ACC112 (cell line): Measurements from ENCODE around the gene TMEM39B.
"Not testable (repeated sequence)": the region's sequence is repeated elsewhere in the genome, so short reads cannot be mapped to it uniquely, and the experiment has no call there.

ENCODE experiments used
- H2AFZ ChIP-seq: fragments of 200-600 bp; sonication (generic); one replicate; pipeline ENCODE4 v1.6.0; 2017; ENCODE audit warnings: antibody characterized with exemption, low read length; ENCODE audit not compliant: unreplicated experiment
- H3K27ac ChIP-seq: fragments of 200-600 bp; sonication (generic); 2 replicates; pipeline ENCODE4 v1.5.1; 2014; ENCODE audit warnings: low read depth, mild to moderate bottlenecking, antibody characterized with exemption, low read length, moderate library complexity
- H3K27me3 ChIP-seq: fragments of 200-600 bp; sonication (generic); 2 replicates; pipeline ENCODE4 v1.6.1; 2014; ENCODE audit warnings: mild to moderate bottlenecking, antibody characterized with exemption, low read length, moderate library complexity, mixed read lengths; ENCODE audit not compliant: insufficient read depth
- H3K36me3 ChIP-seq: fragments of 200-600 bp; sonication (generic); 2 replicates; pipeline ENCODE4 v1.6.1; 2016; ENCODE audit warnings: mild to moderate bottlenecking, antibody characterized with exemption, low read length, moderate library complexity, mixed read lengths; ENCODE audit not compliant: insufficient read depth
- H3K4me1 ChIP-seq: fragments of 200-600 bp; sonication (generic); one replicate; pipeline ENCODE4 v1.6.1; 2016; ENCODE audit warnings: low read length, mixed read lengths; ENCODE audit not compliant: insufficient read depth, unreplicated experiment, control insufficient read depth
- H3K4me3 ChIP-seq: fragments of 200-600 bp; sonication (generic); 2 replicates; pipeline ENCODE4 v1.5.1; 2014; ENCODE audit warnings: mild to moderate bottlenecking, low read depth, low read length
- H3K79me2 ChIP-seq: fragments of 200-600 bp; sonication (generic); one replicate; pipeline ENCODE4 v1.6.0; 2016; ENCODE audit warnings: low read length; ENCODE audit not compliant: control insufficient read depth, unreplicated experiment, insufficient read depth

The TMEM39B gene

GRCh38 chr1:32111789-32112188 lies 39.0 kb downstream of the TMEM39B start:
- Histone ChIP-seq H3K27ac (no peak overlapping the region), H2AFZ (no peak overlapping the region), H3K4me1 (peaks cover 15% of the 10 kb centered on the region), H3K27me3 (no peaks in the 10 kb centered on the region), H3K79me2 (peaks cover 86% of the 10 kb centered on the region), H3K4me3 (no peak overlapping the region), H3K36me3 (peaks cover 4% of the 10 kb centered on the region; the same call in 1 of the 2 replicates)

- Histone ChIP-seq H3K36me3 (peaks cover 6% of the 10 kb centered on the region; the same call in 1 of the 2 replicates), H3K27ac (no peak overlapping the region), H3K4me3 (no peak overlapping the region), H2AFZ (no peak overlapping the region), H3K27me3 (no peaks in the 10 kb centered on the region), H3K79me2 (peaks cover 96% of the 10 kb centered on the region), H3K4me1 (peaks cover 16% of the 10 kb centered on the region)
Measured at GRCh38 chr1:32112806-32113375, 40.2 kb downstream of the TMEM39B start.

DNA sequence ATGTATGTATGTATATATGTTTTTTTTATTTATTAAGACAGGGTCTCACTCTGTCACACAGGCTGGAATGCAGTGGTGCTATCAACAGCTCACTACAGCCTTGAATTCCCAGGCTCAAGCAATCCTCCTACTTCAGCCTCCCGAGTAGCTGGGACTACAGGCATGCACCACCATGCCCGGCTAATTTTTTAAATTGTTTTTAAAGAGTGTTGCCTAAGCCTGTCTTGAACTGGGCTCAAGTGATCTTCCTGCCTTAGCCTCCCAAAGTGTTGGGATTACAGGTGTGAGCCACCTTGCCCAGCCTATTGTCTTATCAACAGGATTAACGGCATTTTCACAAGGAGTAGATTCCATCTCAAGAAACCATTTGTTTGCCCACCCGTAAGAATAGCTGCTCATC lies 40.7 kb downstream of the TMEM39B start:
- not testable (repeated sequence) for H3K27me3 ChIP-seq, H3K36me3 ChIP-seq, H3K4me3 ChIP-seq, H2AFZ ChIP-seq, H3K27ac ChIP-seq
- Histone ChIP-seq H3K79me2 (peaks cover 96% of the 10 kb centered on the region), H3K4me1 (peaks cover 16% of the 10 kb centered on the region)

DNA sequence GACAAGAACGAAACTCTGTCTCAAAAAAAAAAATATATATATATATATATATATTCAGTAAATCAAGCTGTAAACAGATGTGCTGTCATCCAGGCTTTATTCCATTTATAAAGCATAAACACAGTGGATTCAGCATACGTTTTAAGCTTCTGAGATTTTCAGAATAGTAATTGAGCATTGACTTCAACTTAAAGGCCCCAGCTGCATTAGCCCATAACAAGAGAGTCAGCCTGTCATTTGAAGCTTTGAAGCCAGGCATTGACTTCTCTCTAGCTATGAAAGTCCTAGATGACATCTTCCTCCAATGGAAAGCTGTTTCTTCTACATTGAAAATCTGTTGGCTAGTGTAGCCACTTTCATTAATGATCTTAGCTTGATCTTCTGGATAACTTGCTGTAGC lies 41.7 kb downstream of the TMEM39B start:
- H3K36me3 ChIP-seq = peaks cover 6% of the 10 kb centered on the region; the same call in 1 of the 2 replicates
- no peak overlapping the region for H3K27ac ChIP-seq
- no peak overlapping the region for H3K4me3 ChIP-seq

GRCh38 chr1:32115496-32115895 lies 42.8 kb downstream of the TMEM39B start:
- Histone ChIP-seq H3K4me1 (peaks cover 16% of the 10 kb centered on the region), H3K27ac (peak overlapping the region; percentile 62), H3K79me2 (peaks cover 89% of the 10 kb centered on the region)

More for the DNA sequence above, 41.7 kb downstream of the TMEM39B start:
- Histone ChIP-seq H2AFZ (no peak overlapping the region), H3K27me3 (no peaks in the 10 kb centered on the region), H3K79me2 (peaks cover 93% of the 10 kb centered on the region), H3K4me1 (peaks cover 16% of the 10 kb centered on the region)

DNA sequence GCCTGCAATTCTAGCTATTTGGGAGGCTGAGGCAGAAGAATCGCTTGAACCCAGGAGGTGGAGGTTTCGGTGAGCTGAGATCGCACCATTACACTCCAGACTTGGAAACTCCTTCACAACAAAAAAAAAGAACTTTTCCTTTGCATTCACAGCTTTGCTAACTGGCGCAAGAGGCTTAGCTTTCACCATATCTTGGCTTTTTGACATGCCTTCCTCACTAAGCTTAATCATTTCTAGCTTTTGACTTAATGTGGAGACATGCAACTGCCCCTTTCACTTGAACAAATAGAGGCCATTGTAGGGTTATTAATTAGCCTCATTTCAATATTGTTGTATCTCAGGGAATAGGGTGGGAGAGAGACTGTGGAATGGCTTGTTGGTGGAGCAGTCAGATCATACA lies 43.8 kb downstream of the TMEM39B start:
- peaks cover 23% of the 10 kb centered on the region for H3K4me1 ChIP-seq
- peaks cover 89% of the 10 kb centered on the region for H3K79me2 ChIP-seq
- H3K27me3 ChIP-seq = no peaks in the 10 kb centered on the region
- H3K27ac ChIP-seq = peak overlapping the region; percentile 62
- peaks cover 6% of the 10 kb centered on the region; the same call in 1 of the 2 replicates for H3K36me3 ChIP-seq
- no peak overlapping the region for H3K4me3 ChIP-seq
- H2AFZ ChIP-seq = no peak overlapping the region

More at GRCh38 chr1:32115496-32115895, 42.8 kb downstream of the TMEM39B start:
- no peak overlapping the region for H3K4me3 ChIP-seq
- no peak overlapping the region for H2AFZ ChIP-seq
- peaks cover 6% of the 10 kb centered on the region; the same call in 1 of the 2 replicates for H3K36me3 ChIP-seq
- no peaks in the 10 kb centered on the region for H3K27me3 ChIP-seq

DNA sequence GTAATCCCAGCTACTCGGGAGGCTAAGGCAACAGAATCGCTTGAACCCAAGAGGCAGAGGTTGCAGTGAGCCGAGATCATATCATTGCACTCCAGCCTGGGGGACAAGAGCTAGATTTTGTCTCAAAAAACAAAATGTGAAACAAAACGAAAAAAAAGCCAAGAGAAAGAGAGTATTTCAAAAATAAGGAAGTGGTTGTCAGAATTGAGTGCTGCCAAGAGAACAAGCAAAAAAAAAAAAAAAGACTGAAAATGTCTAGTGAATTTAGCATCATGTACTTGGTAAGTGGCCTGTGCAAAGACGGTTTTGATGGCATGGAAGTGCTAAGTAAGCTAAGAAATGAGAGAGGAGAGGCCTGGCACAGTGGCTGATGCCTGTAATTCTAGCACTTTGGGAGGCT lies 49.4 kb downstream of the TMEM39B start:
- Histone ChIP-seq H3K36me3 (no peaks in the 10 kb centered on the region), H3K27ac (no peak overlapping the region), H3K4me1 (peaks cover 14% of the 10 kb centered on the region), H2AFZ (no peak overlapping the region), H3K27me3 (no peaks in the 10 kb centered on the region), H3K4me3 (no peak overlapping the region), H3K79me2 (peaks cover 80% of the 10 kb centered on the region)

- H3K79me2 ChIP-seq = peaks cover 79% of the 10 kb centered on the region
- H2AFZ ChIP-seq, H3K27me3 ChIP-seq, H3K4me3 ChIP-seq, H3K36me3 ChIP-seq, H3K27ac ChIP-seq: not testable (repeated sequence)
- peaks cover 14% of the 10 kb centered on the region for H3K4me1 ChIP-seq
Measured at GRCh38 chr1:32123361-32123760, 50.6 kb downstream of the TMEM39B start.

DNA sequence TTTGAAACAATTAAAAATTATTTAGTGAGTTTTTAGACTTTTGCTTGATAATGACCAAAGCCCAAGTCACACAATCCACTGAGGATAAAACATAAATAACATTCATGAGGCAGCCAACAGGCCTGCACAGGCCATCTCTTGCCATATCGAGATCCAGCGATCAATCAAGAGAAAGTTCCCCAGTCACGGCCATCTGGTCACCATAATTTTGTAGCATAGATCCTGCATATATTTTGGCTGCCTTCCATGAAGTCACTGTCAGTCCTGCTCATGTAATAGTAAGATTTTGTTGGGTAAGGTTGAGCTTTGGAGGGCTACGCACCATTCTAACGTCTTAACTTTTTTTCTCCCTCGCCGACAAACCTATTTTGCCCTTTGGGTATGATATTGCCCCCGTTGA lies 52.6 kb downstream of the TMEM39B start:
- Histone ChIP-seq H3K27me3 (no peaks in the 10 kb centered on the region), H3K36me3 (0 out of 2 replicates have a peak, but pooled peaks cover 5% of the 10 kb centered on the region), H3K4me3 (no peak overlapping the region), H2AFZ (no peak overlapping the region), H3K79me2 (peaks cover 82% of the 10 kb centered on the region), H3K4me1 (peaks cover 14% of the 10 kb centered on the region), H3K27ac (no peak overlapping the region)

DNA sequence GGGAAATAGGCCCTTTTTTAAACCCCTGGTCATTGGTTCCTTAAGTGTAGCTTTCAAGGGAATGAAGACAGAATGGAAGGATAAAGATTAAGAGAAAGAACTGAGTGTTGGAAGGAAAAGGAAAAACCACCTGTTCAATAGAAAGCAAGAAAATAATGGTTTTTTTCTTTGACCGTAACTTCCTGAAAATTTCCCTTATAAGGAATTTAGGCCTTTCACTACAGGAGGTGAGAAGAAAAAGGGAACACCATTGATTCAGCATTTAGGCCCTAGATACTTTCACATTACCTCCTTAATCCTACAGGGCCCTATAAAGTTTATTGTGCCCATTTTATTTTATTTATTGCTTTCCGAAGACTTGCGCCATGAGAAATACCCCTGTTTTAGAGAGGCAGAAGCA lies 54.0 kb downstream of the TMEM39B start:
- Histone ChIP-seq H3K4me3 (no peak overlapping the region), H3K27me3 (no peaks in the 10 kb centered on the region), H3K79me2 (peaks cover 74% of the 10 kb centered on the region), H3K4me1 (peaks cover 6% of the 10 kb centered on the region), H2AFZ (no peak overlapping the region), H3K27ac (no peak overlapping the region), H3K36me3 (0 out of 2 replicates have a peak, but pooled peaks cover 5% of the 10 kb centered on the region)

- H3K27ac ChIP-seq = no peak overlapping the region
- no peak overlapping the region for H2AFZ ChIP-seq
- H3K36me3 ChIP-seq = 0 out of 2 replicates have a peak, but pooled peaks cover 5% of the 10 kb centered on the region
- no peak overlapping the region for H3K4me3 ChIP-seq
- H3K27me3 ChIP-seq = no peaks in the 10 kb centered on the region
- H3K79me2 ChIP-seq = peaks cover 71% of the 10 kb centered on the region
- peaks cover 6% of the 10 kb centered on the region for H3K4me1 ChIP-seq
Measured at GRCh38 chr1:32127409-32128198, 54.9 kb downstream of the TMEM39B start.
